ENCODE results near the gene EAPP.

- TF ChIP-seq POLR2AphosphoS5 (IDR thresholded peaks at IDR 0.05) (no peak), CTCF (IDR thresholded peaks at IDR 0.05) (no peak), EP300 (IDR thresholded peaks at IDR 0.05) (no peak)
These were observed 2.4 kb downstream of the EAPP start for GRCh38 chr14:34536951-34537676.
